GM18505 (cell line): ENCODE results near the gene CAMTA1.

ENCODE experiments used
- ATAC-seq: cut with Tn5 transposase; IDR thresholded peaks from one replicate; pipeline ENCODE4 v1.9.1; 2021; ENCODE audit not compliant: unreplicated experiment
- POLR2A ChIP-seq: IDR thresholded peaks from 4 replicates; pipeline ENCODE4 v1.6.1; 2011; ENCODE audit warnings: borderline replicate concordance; ENCODE audit not compliant: insufficient read depth, insufficient read length; ENCODE audit errors: extremely low read depth

Gene CAMTA1

GRCh38 chr1:7224644-7225043 is 439.4 kb downstream of the CAMTA1 start:
- ATAC-seq, result no peak

GRCh38 chr1:7225711-7226505 is 440.7 kb downstream of the CAMTA1 start:
- ATAC-seq, result no peak
- TF ChIP-seq POLR2A, result no peak

More at GRCh38 chr1:7224644-7225043, 439.4 kb downstream of the CAMTA1 start:
- TF ChIP-seq POLR2A, result no peak

GRCh38 chr1:7227654-7228053 is 442.4 kb downstream of the CAMTA1 start:
- TF ChIP-seq POLR2A, result no peak
- ATAC-seq, result no peak

GRCh38 chr1:7228252-7228961 is 443.2 kb downstream of the CAMTA1 start:
- no peak for ATAC-seq
- no peak for TF ChIP-seq POLR2A

- TF ChIP-seq POLR2A, result no peak
- no peak for ATAC-seq
Observed at GRCh38 chr1:7229186-7229585, 443.9 kb downstream of the CAMTA1 start.

DNA sequence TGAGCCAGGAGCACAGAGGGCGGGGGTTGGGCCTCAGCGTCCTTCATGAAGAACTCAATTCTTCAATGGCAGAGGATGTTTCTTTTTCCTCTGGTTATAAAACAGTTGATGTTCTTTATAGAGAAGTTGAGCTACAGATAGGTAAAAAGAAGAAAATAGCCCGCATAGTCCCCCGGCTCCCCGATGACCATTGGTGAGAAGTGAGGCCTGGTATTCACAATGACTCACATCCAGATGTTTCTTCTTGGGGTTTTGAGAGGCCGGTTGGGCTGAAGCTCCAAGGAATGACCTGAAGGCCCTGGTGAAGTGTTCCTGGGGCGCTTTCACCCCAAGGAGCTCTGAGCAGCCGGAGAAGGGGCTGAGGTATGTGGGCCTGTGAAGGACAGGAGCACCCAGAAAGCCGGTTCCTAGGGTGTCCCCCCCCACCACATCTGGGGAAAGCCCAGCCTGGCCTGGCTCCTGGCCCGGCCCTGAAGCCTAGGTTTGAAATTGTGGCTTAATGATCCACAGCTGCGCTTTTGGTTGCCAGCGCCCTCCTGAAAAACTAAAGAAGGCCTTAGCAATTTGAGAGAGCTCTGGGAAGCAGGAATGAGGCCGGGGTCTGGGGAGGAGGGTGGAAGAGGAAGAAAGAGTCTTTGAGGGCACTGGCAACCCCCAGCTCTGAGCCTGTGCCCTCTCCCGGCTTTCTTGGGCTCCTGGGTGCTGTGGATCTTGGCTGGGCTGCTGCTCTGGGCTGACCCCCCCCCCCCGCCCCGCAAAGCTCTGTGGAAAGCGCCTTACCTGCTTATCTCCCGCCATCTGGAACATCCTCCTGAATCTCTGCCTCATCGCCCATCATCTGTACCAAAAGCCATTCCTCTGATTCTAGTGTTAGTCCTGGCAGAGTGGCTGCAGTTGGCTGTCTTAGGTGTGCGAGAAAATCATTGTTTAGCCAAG is 444.7 kb downstream of the CAMTA1 start:
- no peak for ATAC-seq
- no peak for TF ChIP-seq POLR2A

GRCh38 chr1:7232441-7233236 is 447.4 kb downstream of the CAMTA1 start:
- TF ChIP-seq POLR2A, result no peak
- ATAC-seq, result no peak

GRCh38 chr1:7233237-7233540 is 447.9 kb downstream of the CAMTA1 start:
- no peak for TF ChIP-seq POLR2A
- no peak for ATAC-seq

DNA sequence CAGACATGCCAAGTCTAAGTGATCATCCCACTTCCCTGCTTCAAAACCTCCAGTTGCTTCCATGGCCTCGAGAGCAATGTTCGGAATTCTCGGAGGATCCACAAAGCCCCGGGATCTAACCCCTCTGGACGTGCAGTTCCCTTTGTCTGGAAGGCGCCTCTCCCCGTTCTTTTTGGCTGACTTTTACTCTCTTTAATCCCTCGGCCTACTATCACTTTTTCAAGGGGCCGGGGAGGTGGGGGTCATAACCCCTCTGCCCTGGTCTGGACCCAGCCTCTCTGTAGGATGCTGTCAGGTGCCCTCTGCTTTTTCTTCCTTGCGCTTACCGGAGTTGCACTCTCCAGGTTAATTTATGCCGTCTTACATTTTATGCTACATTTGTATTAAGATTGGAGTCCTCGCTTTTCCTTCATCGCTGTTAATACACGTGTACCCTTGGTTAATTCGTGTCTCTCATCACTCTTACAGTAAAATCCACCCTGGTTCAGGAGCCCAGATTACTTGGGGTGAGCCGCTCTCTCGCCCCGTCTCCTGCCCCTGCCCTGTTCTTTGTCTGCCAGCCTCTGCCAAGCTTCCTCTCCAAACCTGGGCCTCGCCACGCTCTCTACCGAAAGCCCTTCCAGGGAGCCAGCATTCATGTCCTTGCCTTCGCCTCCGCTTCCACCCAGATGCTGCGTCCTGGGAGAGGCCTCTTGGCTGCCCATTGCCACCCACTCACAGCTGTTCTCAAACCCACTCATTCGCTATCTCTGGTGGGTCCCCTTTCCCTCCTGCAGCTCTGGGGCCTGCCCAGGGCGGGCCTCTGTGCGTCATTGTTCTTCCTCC is 448.6 kb downstream of the CAMTA1 start:
- no peak for TF ChIP-seq POLR2A
- ATAC-seq, result no peak

DNA sequence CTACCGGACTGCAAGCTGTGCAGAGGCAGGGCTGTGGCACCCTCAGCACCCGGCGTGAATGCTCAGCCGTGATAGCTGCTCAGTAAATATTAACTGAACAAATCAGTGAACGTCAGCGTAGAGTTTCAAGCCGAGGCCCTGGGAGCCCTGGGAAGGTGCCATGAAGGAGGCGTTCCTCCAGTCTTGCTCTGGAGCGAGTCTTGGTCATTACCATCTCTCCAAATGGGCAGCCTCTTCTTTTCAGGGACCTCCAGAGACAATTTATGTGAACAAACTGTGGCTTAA is 449.2 kb downstream of the CAMTA1 start:
- ATAC-seq, result no peak
- TF ChIP-seq POLR2A, result no peak

DNA sequence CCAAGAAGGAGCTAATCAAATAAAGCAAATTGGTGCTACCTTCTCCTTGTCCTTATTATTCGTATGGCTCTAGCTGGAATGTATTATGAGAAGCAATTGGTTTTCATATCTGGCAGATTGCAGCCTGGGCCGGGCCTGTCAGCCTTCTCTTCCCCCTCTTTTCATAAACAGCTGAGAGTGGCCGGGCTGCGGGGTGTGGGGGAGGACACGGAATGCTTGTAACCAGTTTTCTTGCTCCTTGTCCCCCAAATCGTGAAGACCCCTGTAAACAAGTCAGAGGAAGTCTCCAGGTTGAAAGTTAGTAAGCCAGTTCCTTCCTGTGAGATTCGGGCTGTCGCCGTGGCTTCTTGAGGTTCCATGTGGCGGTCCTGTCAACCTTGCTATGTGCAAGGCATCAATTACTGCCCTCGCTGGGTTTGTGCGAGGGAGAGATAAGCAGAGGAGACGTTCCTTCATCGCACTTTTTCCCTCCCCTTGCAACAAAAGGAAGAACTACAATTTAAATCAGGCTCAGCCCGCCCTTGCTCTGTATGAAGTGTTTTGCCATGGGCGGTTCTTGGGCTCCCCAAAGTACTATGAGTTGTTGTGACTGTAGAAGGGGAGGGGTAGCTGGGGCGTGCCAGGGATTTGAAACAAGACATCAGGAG is 450.7 kb downstream of the CAMTA1 start:
- no peak for TF ChIP-seq POLR2A
- no peak for ATAC-seq
